ENCODE results near the gene HUNK.

- TF ChIP-seq, protein P1, sequence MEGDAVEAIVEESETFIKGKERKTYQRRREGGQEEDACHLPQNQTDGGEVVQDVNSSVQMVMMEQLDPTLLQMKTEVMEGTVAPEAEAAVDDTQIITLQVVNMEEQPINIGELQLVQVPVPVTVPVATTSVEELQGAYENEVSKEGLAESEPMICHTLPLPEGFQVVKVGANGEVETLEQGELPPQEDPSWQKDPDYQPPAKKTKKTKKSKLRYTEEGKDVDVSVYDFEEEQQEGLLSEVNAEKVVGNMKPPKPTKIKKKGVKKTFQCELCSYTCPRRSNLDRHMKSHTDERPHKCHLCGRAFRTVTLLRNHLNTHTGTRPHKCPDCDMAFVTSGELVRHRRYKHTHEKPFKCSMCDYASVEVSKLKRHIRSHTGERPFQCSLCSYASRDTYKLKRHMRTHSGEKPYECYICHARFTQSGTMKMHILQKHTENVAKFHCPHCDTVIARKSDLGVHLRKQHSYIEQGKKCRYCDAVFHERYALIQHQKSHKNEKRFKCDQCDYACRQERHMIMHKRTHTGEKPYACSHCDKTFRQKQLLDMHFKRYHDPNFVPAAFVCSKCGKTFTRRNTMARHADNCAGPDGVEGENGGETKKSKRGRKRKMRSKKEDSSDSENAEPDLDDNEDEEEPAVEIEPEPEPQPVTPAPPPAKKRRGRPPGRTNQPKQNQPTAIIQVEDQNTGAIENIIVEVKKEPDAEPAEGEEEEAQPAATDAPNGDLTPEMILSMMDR (IDR thresholded peaks at IDR 0.05) = no peak
- no peak for TF ChIP-seq POLR2A (IDR thresholded peaks at IDR 0.05)
Observed at GRCh38 chr21:31952828-31953227, 80.0 kb downstream of the HUNK start.

Data from adrenal gland (tissue), 5 donors.